Islet of Langerhans (tissue), 1 donor: Measurements from ENCODE around the gene HUNK.
"Not testable (repeated sequence)": the region's sequence is repeated elsewhere in the genome, so short reads cannot be mapped to it uniquely, and the experiment has no call there.

Source experiments
- FAIRE-seq: peaks from one replicate; lab custom pipeline; 2011; peaks lifted over from hg19 to GRCh38; lab: Jason Lieb, UNC

The HUNK gene

DNA sequence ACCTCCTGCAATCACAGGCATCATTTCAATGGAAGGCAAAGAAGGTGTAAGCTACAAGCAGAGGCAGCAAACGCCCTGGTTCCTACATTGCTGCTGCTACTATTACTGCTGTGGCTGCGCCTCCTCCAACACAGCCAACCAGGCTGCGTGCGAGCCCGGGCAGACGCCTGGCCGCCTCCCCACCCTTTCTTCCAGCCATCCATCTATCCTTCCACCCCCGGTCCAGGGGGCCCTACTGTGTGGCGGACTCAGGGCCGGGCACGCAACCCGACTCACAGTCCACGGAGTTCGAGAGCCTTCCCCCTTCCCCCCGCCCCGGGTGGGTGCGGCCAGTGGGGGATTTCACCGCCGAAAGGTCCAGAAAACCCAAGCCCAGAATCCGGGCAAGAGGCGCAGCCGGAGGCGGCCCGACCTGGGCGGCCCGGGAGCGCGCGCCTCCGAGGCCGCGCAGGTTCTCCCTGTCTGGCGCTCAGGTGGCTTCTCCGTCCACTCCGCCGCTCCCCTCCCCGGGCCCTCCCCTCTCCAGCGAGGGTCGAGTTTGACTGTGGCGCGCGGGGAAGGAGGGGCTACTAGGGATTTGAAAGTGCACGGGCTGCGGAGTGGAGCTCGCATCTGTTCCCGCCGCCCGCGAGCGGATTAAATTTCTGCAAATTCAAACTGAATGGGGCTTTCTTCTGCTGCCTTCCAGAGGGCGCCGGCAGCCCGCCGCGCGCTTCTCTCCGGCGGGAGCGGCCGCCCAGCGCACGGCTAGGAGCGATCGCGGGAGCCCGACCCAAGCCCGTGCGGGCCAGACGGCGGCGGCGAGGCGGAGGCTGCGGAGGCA is at the start of gene HUNK:
TSS of gene HUNK (plus strand) at position 569 of the 823 bp plus-strand sequence. CDS start 655 bp downstream, outside the sequence.
- FAIRE-seq: no peak

DNA sequence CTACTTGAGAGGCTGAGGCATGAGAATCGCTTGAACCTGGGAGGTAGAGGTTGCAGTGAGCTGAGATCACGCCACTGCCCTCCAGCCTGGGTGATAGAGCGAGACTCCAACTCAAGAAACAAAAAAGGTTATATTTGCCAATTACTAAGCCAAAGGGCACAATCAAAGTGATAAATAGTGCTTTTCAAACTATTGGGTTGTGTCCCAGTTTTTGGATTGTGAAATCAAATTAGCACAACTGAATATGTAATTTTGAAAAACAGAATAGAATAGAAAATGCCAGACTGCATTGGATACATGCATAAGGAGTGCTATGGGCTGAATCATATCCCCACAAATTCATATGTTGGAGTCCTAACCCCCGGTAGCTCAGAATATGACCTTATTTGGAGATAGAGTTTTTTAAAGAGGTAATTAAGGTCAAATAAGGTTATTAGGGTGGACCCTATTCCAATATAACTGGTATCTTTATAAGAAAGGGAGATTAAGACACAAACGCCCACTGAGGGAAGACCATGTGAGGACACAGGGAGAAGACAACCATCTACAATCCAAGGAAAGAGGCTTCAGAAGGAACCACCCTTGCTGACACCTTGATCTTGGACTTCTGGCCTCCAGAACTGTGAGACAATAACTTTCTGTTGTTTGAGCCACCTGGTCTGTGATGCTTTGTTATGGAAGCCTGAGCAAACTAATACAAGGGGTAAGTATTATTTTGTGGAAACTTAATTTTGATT is 42.9 kb upstream of the HUNK start:
- FAIRE-seq: no peak

DNA sequence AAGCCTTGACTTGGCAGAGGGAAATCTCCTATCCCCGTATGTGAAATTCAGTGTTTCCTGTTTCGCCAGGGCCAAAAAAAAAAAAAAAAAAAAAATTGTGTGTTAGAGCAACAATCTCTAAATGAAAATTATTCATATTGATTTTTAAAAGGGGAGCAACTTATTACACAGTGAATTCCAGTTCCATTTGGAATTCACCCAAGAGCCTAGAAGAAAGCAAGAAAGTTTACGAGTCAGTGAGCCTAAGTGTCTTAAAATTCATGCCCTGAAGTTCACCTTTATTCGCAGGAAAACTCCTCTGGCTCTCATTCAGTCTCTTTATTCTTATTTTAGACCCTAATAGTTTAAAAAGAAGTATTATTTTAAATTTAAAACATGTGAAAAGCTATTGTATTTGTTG is 42.1 kb upstream of the HUNK start:
- no peak for FAIRE-seq

DNA sequence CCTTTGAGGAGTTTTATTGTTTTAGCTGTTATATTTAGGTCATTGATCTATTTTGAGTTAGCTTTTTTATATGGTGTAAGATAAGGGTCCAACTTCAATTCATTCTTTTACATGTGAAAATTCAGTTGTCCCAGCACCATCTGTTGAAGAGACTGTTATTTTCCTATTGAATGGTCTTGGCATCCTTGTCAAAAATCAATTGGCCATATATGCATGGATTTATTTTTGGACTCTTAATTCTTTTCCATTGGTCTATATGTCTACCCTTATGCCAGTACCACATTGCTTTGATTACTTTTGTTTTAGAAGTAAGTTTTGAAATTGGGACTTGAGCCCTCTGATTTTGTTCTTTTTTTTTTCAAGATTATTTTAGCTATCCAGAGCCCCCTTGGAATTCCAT is 35.8 kb upstream of the HUNK start:
- FAIRE-seq: no peak

DNA sequence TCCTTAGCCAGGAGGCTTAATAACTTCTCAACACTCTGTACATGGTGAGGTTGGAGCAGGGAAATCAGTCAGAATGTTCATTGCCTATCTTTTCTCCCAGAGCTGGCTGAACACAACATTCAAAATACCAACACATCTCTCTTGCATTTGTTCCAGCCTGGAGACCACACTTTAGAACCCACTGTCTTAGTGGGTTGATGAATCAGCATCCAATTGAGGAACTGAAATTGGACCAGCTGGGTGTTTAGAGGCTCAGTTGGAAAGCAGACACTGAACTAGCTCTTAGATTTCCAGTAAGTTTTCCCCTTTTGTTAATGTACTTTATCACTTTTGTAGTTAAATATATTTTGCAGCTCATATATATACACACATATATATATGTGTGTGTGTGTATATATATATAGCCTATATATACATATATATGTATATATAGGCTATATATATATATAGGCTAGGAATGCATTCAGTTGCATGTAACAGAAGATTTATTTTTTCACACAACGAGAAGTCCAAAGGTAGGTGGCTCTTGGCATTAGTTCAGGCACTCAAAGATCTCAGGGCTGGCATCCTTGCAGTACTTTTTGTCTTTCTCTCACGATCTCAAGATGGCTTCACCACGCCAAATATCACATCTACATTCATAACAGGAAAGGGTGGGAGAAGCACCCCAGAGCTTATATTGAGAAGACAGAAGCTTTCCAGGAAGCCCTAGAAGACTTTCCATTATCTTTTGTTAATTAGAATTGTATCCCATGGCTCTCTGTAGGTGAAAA is 35.0 kb upstream of the HUNK start:
- FAIRE-seq: no peak

DNA sequence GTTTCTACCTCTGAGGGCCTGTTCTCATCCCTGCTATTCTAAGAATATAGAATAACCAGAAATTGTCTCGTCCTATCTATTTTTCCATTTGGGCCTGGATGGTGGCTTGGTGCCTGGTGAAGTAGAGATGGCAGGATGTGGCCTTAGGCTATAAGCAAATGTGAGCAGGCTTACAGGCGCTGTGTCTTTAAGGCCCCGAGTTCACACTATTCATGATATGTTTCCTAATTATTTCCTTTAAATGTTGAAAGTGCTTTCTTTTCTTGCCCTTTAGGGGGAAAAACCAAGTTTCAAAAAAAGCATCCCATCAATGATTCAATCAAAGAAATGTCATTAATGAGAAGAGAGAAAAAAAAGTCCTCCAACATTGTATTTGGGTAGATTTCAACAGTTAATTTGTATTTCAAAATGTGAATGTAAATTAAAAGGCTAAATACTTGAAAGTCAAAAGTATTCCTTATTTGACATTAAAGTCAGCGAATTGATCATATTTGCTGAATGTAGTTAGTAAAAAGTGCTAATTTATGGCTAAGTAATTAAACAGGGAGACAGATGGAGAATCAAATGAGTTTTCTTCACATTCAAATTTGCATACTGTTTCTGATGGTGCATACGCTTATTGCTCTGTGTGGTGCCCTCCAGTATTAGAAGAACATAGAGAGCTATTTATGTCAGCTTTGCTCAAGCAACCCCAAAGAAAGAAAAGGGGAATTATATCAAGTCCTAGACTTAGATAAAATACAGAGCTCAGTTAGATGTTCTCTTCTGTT is 34.0 kb upstream of the HUNK start:
- no peak for FAIRE-seq

DNA sequence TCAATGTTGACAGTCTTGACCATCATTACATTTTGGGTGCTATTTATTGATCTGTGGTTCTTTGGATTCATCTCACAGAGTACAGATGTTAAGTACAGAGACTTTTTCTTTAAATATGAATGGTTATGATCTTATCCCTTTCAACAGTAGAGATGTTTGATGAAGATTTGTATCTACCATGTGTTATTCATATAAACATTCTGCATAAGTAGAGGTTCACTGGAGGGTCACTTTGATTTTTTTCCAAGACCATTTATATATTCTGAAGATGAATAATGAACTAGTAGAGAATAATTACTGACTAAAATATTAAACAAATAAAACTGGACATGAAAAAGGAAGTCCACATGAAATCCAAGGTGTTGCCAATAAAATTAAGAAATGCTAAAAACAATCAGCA is 28.6 kb upstream of the HUNK start:
- no peak for FAIRE-seq

DNA sequence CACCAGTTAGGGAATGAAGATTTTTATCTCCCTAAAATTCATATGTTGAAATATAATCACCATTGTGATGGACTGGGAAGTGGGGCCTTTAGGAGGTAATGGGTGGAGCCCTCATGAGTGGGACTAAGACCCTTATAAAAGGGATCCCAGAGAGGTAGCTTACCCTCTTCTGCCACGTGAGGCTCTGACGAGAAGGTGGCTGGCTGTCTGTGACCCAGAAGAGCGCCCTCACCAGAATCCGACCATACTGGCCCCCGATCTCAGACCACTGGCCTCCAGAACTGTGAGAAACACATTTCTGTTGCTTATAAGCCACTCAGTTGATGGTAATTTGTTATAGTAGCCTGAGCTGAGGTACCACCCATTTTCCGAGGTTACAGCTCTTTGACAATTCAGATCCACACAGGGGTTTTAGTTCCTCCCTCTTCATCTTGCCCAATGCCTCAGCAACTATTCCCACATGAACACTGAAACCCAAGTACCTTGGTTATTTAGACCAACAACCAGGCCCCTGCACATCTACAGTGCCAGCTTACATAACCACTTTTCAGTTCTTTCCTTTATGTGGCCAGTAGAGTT is 27.6 kb upstream of the HUNK start:
- no peak for FAIRE-seq

DNA sequence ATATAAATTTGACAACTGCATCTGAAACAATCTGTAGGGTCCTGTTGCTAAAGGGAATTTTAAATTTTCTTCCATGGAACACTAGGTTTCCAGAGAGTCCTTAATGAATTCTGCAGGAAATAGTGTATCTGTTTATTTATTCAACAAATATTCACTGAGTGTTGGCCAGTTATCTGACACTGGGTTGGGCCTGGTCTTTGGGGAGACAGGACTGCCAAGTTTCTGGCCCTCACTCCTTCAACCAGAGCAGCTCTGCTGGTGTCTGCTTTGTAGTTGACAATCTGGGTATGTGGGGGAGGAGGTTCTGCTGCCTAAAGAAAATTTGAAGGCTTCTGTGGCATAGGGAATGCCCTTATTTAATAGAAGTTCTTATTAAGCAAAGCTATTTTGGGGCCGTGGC is 26.1 kb upstream of the HUNK start:
- no peak for FAIRE-seq

DNA sequence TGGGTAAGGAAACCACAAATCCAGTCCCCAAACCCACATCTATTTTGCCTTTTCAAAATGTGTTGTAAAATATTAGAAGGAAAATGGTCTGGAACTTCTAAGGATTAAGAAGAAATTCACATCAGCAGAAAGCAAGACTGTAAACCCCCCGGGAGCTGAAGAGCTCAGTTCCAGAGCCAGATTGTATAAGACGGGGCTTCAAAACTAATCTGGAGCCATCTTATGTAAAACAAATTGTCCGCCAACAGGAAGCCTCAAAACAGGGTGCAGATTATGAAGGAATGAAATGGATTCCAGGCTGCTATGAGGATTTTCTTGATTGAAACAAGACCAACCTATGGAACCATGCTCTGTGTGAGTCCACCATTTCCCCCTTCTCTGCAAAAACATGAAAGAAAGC is 25.1 kb upstream of the HUNK start:
- FAIRE-seq: no peak

DNA sequence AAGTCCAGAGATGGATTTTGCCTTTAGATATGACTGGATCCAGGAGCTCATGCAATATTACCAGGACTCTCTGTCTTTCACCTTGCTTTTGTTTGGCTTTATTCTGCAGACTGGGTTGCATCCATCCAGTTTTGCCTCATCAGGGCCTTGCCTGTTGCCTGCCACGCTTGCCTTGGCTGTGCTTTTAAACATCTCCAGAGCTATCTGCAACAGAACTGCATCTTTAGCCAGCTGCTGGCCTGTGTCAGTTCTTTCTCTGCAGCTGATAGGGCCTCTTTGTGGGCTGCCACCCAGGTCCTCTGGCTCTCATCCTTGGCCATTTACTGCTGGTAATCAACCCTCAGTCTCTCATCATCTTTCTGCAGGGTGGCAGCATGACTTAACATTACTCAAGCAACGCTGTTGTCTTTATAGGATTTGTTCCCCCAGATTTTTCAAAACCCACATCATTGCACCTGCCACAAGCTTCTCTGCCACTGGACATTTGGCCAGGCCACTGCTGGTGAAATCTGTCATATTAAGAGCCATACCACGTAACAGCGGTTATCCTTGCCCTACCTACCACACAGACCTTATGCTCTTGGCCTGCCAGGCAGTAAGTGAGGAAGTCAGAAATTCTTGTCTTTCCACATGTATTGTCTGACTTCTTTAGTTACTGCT is 24.4 kb upstream of the HUNK start:
- no peak for FAIRE-seq

DNA sequence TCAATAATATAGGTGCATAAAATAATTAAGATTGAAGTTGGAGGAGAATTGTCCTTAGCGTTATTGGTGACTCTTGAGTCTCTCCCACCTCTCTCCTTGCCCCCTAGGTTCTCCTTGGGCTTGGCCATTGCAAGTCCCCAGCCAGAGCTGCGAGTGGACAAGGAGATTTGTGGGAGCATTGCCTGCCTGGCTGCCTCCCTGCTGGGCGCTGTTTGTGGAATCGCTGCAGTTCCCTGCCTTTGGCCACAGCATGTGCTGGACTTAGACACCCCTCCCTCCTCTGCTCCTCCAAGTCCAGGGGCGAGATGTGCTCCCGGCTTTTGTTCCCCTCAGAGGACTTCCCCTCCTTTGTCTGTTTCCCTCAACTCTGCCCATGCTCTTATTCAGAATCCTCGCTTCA is 21.9 kb upstream of the HUNK start:
- FAIRE-seq: no peak

DNA sequence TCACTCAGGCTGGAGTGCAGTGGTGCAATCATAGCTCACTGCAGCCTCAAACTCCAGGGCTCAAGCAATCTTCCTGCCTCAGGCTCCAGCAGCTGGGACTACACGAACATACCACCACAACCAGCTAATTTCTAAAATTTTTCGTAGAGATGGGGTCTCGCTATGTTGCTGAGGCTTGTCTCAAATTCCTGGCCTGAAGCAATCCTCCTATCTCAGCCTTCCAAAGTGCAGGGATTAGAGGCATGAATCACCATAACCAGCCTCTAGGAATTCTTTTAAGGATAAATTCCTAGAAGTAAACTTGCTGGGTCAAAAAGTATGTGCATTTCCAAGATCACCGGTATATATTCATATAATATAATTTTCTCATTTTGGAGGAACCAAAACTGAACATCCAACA is 17.6 kb upstream of the HUNK start:
- no peak for FAIRE-seq

DNA sequence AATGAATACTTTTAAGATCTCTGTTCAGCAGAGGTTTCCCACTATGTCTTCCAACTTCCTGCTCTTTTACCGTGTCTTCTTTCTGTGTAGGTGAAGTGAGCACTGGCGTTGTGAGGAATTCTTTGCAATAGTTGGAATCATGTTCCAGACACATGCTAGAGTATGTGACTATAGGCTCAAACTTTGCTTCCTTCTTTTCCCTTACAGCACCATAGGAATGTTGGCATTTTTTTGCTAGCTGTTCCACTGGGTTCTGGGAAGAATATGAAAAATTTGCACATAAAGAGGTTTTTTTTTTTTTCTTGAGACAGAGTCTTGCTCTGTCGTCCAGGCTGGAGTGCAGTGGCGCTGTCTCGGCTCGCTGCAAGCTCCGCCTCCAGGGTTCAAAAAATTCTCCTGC is 15.7 kb upstream of the HUNK start:
- no peak for FAIRE-seq

DNA sequence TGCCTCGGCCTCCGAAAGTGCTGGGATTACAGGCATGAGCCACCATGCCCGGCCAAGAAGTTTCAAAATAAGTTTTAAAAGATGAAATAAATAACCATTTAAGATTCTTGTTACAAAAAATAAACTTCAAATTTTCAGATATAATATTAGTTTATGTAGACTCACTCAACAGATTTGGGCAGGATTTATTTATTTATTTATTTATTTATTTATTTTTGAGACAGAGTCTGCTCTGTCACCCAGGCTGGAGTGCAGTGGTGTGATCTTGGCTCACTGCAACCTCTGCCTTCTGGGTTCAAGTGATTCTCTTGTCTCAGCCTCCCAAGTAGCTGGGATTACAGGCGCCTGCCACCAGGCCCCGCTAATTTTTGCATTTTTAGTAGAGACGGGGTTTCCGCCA is 15.2 kb upstream of the HUNK start:
- FAIRE-seq: not testable (repeated sequence)

DNA sequence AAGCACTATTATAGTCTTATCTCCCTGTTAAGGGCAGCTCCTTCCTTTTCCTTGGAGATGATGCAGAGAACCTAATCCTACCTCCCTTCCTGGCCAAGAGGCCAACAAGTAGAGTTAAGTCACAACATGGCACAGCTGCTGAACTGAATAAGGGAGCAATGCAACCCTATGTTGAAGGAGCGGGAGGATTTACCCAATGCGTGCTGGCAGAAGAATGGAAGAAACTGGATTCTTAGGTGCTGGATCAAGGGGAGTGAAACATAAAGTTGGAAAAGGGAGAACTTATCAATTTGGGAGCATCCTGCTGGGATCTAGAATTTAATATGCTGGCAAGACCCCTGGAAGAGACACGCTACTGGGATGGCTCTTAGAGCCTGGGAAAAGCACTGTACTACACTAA is 12.0 kb upstream of the HUNK start:
- FAIRE-seq: no peak

DNA sequence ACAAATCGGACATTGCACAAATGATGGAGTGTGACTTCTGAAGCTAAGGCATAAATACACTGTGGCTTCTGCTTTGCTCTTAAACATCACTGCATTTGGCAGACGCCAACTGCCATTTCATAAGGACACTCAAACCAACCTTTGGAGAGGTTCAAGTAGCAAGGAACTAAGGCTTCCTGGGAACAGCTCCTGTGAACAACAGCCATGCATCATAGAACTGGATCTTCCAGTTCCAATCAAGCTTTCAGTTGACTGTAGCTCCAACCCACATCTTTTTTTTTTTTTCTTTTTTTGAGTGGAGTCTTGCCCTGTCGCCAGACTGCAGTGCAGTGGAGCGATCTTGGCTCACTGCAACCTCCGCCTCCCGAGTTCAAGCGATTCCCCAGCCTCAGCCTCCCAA is 10.7 kb upstream of the HUNK start:
- no peak for FAIRE-seq

DNA sequence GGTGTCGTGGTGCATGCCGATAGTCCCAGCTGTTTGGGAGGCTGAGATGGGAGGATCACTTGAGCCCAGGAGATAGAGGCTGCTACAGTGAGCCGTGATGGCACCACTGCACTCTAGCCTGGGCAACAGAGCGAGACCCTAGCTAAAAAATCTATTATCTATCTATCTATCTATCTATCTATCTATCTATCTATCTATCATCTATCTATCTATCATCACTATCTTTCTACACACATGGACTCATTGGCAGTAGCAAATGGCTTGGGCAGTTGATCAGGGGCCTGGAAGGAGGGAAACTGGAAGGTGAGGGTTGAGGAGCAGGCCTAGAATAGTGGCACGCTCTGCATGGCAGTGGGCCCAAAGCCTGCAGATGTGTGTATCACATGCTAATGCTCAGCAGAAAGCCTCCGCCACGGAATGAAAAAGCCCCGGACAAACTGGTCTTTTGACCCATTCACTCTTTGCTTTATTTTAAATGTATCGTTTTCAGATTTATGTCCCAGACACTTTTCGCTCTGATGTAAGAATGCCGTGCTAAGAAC is 7.3 kb upstream of the HUNK start:
- FAIRE-seq: no peak

DNA sequence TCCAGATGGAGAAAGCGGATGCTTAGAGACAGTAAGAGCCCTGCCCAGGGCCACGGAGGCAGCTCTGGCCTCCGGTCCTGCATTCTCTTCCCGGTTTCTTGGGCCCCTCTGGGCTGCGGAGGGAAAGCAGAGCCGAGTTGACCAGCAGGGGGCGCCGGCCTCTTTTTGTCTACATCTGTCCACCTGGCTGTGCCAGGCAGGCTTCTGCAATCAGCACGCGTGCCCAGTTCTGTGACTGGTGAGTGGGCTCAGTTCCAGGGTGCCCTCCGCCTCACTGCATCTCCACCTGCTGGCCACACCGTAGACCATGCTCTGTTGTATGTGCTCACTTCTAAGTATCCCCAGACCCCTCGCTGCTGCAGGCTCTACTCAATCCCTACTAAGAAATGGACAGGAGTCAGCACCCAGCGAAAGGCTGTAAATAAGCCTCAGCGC is 6.7 kb upstream of the HUNK start:
- FAIRE-seq: no peak

DNA sequence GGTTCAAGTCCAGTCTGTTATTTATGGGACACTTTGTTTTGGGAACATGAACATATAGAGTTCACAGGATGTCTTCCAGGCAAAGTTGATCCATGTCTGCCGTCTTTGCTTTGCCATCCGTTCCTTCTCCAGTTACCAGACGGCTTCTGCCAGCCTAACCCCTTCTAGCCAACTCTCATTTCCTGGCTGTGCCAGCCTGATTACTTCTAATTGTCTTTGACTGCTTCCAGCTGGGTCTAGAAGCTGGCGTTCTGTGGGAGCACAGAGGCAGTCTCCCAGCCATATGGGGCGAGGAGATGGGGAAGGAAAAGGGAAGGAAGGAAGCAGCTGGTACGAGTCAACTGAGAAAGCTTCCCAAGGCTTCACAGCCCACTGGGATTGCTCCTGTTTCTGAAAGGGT is 3.1 kb upstream of the HUNK start:
- FAIRE-seq: no peak
